NB4 (cell line): Measurements from ENCODE around the gene HSP90AB1.

Experiments used
- DNase-seq: peaks from one replicate; pipeline ENCODE4 v3.0.0; 2010; ENCODE audit warnings: low read depth
- H3K4me3 ChIP-seq: one replicate; pipeline ENCODE4 v1.5.1; 2011; ENCODE audit warnings: mild to moderate bottlenecking, low read depth, low read length, moderate library complexity
- MYC ChIP-seq: IDR thresholded peaks from 2 replicates; pipeline ENCODE4 v1.6.1; 2011; ENCODE audit warnings: low read depth, low read length
- POLR2A ChIP-seq: IDR thresholded peaks from 2 replicates; pipeline ENCODE4 v1.6.1; 2011; ENCODE audit warnings: mild to moderate bottlenecking; ENCODE audit not compliant: insufficient read length; ENCODE audit errors: extremely low read depth
- TF ChIP-seq, protein P1 (sequence below): IDR thresholded peaks from one replicate; pipeline ENCODE4 v1.5.1; 2012; ENCODE audit warnings: low read depth, low read length
- TF ChIP-seq, protein P2 (sequence below): IDR thresholded peaks from 2 replicates; pipeline ENCODE4 v1.6.1; 2011; ENCODE audit warnings: low read depth, low read length

HSP90AB1 gene

DNA sequence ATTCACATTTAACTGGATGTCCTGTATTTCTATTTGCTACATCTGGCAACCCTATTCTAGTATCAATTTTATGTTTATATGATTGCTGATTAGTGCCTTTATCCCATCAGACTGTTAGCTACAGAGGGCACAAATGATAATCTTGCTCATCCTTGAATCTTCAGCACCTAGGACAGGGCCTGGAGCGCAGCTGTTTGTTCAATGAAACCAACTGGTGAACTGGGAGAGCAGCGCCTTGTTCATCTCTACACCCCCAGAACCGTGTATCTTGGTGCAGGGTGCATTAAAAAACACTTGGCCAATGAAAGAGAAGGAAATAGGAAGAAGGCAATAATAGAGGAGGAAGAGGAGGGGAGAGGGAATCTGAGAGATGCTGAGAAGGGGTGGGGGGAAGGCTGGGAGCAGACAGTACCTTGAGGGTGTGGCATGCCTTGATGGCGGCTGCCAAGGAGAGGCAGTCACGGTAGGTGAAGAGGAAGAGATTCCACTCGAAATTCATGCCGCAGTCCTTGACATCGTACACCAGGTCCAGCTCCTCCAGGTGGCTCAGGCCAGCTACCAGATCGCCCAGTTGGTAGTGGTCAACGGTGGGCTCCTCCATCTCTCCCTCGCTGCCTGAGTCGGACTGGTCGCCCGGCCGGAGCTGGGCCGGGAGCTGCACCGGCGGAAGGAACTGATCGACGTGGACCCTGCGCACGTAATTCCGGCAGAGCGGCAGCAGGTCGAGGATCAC lies 38.8 kb downstream of the HSP90AB1 start:
- H3K4me3 ChIP-seq, result no peak overlapping the region
- DNase-seq, result peak; percentile 50
- TF ChIP-seq MYC (no peak), POLR2A (no peak)
- TF ChIP-seq, protein P1, sequence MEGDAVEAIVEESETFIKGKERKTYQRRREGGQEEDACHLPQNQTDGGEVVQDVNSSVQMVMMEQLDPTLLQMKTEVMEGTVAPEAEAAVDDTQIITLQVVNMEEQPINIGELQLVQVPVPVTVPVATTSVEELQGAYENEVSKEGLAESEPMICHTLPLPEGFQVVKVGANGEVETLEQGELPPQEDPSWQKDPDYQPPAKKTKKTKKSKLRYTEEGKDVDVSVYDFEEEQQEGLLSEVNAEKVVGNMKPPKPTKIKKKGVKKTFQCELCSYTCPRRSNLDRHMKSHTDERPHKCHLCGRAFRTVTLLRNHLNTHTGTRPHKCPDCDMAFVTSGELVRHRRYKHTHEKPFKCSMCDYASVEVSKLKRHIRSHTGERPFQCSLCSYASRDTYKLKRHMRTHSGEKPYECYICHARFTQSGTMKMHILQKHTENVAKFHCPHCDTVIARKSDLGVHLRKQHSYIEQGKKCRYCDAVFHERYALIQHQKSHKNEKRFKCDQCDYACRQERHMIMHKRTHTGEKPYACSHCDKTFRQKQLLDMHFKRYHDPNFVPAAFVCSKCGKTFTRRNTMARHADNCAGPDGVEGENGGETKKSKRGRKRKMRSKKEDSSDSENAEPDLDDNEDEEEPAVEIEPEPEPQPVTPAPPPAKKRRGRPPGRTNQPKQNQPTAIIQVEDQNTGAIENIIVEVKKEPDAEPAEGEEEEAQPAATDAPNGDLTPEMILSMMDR, result no peak
- TF ChIP-seq, protein P2, sequence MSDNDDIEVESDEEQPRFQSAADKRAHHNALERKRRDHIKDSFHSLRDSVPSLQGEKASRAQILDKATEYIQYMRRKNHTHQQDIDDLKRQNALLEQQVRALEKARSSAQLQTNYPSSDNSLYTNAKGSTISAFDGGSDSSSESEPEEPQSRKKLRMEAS, result no peak

DNA sequence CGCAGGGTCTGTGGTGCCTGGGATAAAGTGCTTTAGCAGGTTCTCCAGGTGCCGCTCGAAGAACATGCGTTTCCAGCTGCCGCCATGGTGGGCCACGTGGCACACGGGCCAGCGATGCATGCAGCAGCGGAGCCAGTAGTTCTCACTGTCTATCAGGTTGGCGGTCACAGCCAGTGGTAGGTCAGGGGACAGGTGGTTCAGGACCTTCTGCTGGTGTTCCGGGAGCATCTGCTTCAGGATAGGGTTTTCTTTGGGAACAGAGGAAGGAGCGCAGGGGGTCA lies 39.3 kb downstream of the HSP90AB1 start:
- DNase-seq, result no peak

DNA sequence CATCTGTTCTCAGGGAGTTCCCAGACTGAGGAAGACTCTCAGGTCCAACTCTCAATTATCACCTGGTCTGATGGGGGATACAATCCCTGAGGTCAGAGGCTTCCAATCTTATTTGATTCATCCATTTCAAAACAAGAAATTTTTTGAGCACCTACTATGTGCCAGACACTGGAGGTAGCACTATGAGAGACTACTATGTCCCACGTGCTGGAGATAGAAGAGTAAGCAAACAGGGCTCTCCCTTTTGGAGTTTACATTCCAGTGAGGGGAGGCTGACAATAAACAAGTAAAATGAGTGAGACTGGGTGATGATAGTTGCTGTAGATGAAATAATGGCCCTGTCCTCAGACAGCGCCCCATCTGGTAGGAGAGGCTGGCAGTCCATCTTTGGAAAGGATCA lies 39.8 kb downstream of the HSP90AB1 start:
- TF ChIP-seq, protein P1, result peak; percentile 1
- TF ChIP-seq, protein P2, result no peak

More for the DNA sequence above, 39.3 kb downstream of the HSP90AB1 start:
- TF ChIP-seq, protein P2, result no peak
- TF ChIP-seq, protein P1, result no peak
- TF ChIP-seq MYC (no peak), POLR2A (no peak)
- H3K4me3 ChIP-seq, result no peak overlapping the region

DNA sequence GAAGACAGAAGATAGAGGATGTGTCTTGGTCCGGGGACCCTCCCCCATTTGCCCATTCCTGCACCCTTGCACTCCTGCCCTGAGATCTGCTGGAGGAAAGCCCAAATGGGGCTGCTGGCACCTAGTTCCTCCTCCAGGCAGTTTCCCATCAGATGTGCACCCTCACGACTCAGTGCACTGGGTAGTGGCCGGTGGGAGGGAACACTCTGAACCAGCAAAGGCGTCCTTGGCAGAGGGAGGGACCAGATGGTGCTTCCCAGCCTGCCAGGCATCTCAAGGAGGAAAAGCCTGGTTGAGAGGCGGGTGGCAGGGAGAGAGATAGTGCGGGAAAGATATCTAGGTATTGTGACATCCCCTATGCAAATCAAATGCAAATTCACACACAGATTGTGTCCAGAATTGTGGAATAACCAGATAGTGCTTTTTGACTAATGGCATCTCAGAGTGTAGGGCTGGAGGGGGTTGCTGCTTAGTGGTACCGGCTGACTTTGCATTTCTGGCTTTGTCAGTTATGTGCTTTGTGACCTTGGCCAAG lies 42.9 kb downstream of the HSP90AB1 start:
- DNase-seq, result no peak
- TF ChIP-seq, protein P2, result no peak
- no peak for TF ChIP-seq POLR2A
- TF ChIP-seq, protein P1, result no peak
- TF ChIP-seq MYC, result no peak
- no peak overlapping the region for H3K4me3 ChIP-seq

More for the DNA sequence above, 39.8 kb downstream of the HSP90AB1 start:
- H3K4me3 ChIP-seq, result no peak overlapping the region
- no peak for DNase-seq

DNA sequence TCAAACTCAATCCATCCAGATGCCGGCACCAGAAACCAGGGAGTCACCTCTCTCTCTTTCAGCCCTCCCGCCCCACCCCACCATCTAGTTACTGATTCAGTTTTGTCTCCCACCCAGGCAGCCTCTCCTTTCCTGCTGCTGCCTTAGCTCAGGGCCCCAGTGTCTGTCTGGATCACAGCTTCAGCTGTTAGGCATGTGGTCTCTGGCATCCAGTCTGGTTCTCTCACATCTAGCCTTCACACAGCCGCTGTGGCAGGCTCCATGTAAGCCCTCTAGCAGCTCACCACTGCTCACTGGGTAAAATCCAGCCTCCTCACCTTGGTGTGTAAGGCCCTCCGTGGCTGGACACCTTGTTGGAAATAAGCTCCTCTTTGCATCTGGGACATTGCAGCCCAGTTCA lies 44.9 kb downstream of the HSP90AB1 start:
- no peak overlapping the region for H3K4me3 ChIP-seq
- DNase-seq, result no peak
- TF ChIP-seq POLR2A, result peak; percentile 16
- TF ChIP-seq, protein P1, result no peak
